G401 (cell line): ENCODE measurements around the gene MRPL9. TPM values are rescaled to one million over a fixed set of nuclear protein-coding genes. Genes with fewer than 3 reads are reported as not detected.
"Not testable (repeated sequence)": the region's sequence is repeated elsewhere in the genome, so short reads cannot be mapped to it uniquely, and the experiment has no call there.

ENCODE experiments used
- DNase-seq: peaks from one replicate; pipeline ENCODE4 v3.0.0-alpha.2; 2015; ENCODE audit warnings: low spot score
- in situ Hi-C: cut with HindIII; loops from 2 replicates; pipeline ENCODE4 v1.10.0; 2016; ENCODE audit warnings: low sequenced_read_pairs, mixed read lengths
- total RNA-seq: library from RNA; depleted of rRNA; stranded (reverse); fragments of >200 nt; shearing (Covaris generic); gene quantifications from 2 replicates; pipeline ENCODE4 v1.2.3, GENCODE V29; 2014

MRPL9 gene
- total RNA-seq, 1 experiment from 2014 or later, result 173 TPM

DNA sequence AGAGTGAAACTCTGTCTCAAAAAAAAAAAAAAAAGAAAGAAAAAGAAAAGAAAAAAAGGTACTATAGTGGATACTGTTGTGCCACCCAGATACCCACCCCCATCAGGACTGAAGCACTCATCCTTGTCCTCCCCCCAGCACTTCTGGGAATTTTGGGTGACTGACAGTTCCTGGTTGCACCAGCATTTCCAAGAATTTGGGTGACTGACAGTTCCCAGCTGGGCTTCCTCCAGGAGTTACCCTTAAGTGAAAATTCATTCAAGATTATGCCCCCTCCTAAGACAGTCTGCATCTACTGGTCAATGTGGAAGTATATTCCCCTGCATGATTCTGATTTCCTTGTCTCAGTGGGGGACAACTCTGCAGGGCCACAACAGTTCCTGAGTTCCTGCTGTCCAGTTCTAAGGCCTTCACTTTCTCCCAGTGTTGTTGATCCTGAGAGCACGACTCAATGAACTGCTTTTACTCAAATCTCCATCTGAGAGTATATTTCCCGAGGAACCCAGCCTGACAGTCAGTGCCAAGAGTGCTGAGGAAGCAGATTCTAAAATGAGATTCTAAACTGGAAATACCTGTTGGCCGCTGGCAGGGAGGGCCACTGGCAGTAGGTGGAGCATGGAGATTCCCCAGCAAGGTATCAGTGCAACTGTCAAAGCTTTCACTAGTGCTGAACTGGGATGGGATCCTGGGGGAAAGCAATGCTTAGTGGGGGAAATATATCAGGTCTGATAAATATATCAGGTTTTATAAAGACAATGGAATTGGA, 23.5 kb downstream of the MRPL9 start:
- DNase-seq, result no peak
- in situ Hi-C loops, result no loop called here

DNA sequence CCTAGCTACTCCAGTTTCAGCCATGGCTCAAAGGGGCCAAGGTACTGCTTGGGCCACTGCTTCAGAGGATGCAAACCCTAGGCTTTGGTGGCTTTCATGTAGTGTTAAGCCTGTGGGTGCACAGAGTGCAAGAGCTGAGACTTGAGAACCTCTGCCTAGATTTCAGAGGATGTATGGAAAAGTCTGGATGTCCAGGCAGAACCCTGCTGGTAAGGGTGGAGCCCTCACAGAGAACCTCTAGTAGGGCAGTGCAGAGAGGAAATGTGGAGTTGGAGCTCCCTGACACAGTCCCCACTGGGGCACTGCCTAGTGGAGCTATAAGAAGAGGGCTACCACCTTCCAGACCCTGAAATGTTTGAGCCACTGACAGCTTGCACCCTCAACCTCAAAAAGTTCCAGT, 25.8 kb downstream of the MRPL9 start:
- DNase-seq, result no peak
- in situ Hi-C loops, result no loop called here

DNA sequence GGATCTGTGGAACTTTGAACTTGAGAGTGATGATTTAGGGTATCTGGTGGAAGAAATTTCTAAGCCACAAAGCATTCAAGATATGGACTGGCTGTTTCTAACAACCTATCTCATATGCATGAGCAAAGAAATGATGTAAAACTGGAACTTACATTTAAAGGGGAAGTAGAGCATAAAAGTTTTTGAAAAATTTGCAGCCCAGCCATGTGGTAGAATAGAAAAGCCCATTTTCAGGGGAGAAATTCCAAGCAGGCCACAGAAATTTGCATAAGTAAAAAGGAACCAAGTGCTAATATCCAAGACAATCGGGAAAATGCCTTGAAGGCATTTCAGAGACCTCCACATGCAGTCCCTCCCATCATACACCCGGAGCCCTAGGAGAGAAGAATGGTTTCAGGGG, 26.3 kb downstream of the MRPL9 start:
- in situ Hi-C loops, result no loop called here
- DNase-seq, result no peak

DNA sequence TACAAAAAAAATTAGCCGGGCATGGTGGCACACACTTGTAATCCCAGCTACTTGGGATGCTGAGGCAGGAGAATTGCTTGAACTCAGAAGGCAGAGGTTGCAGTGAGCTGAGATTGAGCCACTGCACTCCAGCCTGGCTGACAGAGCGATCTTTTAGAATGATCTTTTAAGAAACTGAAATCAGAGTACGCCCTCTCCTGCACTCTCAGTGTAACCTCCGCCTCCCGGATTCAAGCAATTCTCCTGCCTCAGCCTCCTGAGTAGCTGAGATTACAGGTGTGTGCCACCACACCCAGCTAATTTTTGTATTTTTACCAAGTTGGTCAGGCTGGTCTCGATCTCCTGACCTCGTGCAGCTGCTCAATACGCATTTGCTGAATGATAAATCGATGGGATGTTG, 29.3 kb downstream of the MRPL9 start:
- DNase-seq, in situ Hi-C loops: not testable (repeated sequence)

DNA sequence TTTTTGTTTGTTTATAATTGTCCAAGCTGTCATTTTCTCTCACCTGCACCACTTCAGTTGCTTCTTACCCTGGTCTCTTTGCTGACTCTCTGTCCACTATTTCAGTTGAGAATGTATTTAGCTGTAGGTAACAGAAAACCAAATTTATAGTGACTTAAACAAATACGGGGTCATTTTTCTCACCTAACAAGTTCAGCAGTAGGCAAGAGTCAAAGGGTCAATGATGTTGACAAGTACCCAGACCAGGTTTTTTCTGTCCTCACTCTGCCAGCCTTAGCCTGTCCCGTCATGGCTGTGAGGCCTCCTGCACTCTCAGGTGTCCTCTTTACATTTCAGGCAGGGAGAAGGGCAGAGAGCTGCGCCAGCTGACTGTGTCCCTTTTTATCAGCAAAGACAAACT, 30.2 kb downstream of the MRPL9 start:
- in situ Hi-C loops, result no loop called here
- DNase-seq, result no peak

DNA sequence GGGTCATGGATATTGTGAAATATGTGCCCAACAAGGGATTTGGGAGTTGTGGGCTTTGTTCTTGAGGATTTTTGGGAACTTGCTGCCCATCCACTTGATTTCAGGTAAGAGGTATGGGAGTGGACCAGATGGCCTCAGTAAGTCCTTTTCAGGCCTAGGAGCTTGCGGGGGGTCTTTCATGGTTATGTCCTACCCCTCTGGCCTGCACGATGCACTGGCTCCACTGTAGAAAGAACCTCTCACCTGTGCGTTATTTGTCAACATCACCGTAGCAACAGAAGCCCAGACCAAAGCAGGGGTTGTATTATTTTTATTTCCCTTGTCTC, 33.4 kb downstream of the MRPL9 start:
- in situ Hi-C loops, result no loop called here
- DNase-seq, result peak; percentile 8

DNA sequence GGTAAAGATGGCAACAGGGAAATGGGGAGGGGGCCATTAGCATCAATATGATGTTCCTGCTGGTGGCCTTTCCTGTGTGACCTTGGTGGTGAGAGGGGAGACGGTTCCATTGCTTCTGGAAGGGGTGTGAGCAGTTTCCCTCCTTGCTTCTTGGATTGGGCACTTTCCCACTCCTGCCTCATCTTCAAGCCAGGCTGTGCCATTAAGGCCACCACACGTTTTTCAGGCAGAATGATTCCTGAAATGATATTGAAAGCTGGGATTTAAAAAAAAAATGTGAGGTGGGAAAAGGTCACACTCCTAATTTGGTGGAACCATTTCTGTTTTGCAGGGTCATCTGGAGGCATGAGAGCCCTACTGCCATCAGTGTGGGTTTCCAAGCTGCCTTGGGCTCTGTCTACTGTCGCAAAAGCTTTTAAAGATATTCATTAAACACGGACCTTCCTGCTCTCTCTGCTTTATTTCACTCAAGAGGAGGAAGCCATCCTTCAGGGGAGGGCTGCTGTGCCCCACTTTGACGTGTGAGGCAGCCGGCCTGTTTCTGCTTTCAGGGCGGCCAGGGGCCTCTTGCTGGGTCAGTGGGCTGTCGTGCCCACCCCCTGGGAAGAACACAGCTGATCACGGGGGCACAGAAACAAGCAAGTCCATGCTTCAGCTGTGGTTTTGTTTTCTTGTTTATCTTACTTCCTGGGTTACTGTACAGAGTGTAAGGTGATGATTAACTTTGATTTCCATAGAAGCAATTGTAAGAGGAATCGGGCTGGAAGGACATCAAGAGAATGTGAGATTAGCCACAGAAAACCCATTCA, 33.9 kb downstream of the MRPL9 start:
- in situ Hi-C loops, result no loop called here
- peak; percentile 10 for DNase-seq

DNA sequence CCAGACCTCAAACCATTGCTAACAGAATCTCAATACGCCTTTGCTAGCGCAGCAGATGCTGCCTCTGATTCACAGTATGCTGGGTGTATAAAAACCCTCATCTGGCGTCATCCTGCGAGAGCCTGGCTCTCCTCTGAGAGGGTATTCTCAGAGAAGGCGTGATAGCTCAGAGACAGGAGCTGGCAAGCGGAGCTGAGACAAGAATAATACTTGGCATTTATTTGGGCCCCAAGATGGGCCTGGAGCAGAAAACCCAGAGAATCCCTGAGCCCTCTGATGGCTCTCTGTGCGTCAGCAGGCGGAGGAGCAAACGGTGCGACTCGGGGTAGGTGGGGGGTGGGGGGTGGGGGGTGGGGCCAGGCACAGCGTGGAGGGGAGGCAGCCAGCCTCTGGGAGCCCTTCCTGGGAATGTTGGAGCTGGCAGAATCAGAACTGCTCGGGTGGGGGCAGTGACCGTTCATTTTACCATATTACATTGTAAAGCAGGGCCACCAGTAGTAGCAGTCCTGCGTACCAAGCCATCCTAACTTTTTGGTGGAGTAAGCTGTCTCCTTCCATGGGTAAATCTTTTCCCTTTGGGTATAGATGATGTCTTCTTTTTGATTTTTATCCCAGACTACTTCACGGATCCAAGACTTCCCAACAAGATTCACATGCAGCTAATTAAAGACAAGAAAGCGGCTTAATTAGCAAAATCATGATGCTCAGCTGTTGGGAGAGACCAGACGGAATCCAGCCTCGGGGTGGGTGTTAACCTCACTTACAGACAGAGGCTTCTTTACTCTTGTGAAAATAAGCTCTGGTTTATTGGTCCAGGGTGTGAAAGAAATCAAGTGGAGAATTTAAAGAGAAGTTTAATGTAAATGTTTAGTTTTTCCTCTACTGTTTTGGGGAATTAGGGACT, 34.9 kb downstream of the MRPL9 start:
- peak; percentile 90 for DNase-seq
- in situ Hi-C loops, result no loop called here

DNA sequence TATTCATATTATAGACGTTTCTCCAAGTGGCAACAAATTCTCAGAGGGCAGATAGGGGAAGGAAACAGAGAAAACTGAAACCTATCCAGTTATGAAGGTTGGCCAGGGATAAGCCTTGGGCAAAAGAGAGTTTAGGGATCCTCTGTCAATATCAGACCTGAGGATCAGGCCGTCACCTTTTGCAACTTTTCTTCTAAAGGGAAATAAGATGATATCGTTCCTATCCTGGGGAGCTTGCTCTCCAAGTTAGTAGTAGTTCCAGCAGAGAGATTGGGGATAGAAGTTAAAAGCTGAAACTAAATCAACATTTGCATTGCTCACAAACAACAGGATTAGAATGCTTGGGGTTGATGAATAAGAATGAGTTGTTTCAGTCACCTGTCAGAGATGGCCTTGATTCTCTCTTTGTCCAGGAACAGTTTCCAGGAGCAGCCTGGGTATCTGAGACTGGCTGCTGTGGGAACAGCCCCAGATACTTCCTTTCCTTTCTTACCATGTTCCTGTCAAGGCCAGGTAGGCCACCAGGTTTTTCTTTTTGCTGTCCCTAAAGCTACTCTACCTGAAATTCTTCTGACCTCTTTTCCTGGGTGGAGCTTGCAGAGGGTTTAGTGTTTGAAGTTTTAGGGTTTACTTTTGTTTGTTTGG, 39.4 kb downstream of the MRPL9 start:
- no peak for DNase-seq
- in situ Hi-C loops, result no loop called here

DNA sequence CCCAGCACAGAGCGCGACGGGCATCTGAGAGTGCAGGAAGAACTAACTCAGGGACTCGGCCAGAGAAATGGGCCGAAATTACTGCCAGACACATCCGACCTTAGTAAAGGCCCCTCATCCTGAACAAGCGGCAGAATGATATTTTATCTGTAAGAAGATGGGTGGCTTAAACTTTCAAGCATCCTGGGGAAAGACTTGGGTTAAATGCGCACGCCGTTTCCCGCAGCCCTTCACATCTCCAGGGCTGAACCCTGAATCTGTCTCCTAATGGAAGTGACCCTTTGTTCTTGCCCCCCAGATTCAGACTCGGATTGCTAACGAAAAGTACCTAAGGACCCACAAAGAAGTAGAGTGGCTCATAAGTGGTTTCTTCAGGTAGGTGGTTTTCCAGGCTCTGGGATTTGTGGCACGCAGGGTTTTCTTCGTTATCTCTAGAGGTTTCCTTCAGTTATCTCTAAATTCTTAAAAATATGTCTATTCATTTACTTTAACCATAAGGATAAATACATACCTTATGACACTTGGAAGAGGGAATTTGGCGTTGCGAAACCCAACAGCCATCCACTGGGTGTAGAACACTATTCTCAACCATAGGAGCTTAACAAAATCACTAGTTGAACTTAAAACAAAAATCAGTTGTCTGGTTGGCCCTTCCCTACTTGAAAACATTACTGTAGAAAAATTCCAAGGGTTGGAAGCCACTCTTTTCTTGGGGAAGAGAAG, 41.3 kb downstream of the MRPL9 start:
- in situ Hi-C loops, result no loop called here
- no peak for DNase-seq

DNA sequence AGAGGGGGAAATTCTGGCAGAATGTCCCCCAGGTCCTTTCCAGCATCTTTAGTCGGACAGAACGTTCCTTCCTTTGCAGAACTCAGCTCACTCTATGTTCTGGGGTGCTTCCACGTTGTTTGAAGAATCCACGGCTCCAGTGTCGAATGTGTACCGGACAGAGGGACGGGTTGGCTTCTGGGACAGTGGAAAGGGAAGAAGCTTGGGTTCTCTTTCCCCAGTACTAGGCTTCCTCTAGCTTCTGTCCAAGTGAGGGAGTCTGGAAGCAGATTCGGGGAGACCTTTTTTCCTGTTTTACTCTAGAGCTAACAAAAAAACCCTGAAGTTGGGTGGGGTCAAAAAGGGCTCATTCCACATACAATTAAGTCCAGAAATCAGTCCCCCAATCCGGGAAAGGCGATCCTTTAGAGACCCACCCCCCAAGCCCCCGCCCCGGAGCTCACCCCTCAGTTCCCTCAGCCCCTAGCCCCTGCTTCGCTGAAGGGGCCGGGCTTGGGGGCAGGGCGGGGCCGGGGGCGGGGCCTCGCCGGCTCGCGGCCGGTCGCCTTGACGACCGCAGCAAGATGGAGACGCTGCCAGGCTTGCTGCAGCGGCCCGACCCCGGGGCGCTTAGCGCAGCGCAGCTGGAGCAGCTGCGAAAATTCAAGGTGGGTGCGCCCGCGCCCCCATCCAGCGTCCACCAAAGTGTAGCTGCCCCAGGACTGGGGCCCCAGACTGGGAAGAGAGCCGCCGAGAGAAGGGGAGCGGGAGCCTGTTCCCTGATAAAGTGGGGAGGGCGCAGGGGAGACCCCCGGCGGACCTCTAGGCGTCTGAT, 42.1 kb downstream of the MRPL9 start, which contains the start of gene RIIAD1:
Gene RIIAD1, plus strand, starts transcription at position 549 of the 814 bp plus-strand sequence. Its CDS starts 15 bp downstream, at position 564.
- in situ Hi-C loops, result no loop called here
- DNase-seq, result peak; percentile 55

DNA sequence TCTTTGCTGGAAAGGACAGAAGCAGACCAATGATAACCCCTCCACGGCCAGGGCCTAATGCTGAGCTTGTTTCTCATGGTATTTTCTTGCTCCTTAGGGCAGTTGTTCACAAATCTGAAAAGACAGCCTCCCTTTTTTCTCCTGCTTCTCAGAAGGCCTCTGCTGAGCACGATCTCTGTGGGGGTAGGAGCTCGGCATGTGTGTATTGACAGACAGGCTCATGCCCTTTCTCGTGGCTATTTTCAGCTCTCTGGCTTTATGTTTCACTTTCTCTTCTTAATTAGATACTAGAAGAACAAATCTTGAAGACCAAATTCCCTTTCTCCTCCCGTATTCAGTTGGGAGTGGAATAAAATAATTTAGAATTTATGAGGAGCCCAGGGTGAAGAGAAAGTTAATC, 42.7 kb downstream of the MRPL9 start:
- in situ Hi-C loops, result no loop called here
- peak; percentile 55 for DNase-seq

DNA sequence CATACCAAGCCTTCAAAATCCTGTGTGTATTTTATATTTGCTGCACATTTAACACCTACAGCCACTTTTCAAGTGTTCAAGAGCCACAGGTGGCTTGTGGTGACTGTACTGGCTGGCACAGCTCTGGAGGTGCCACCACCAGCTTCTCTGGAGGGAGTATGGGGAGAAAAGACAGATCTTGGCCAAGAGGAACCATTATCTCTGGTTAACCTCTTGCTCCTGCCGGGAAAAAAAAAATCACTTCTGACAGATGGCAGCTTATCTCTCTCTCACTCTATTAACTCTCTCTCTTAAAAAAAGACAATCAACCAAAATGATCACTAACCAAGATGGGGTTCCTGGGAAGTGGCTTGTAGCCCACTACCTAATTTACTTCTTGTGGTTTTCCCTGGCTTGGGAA, 43.2 kb downstream of the MRPL9 start:
- DNase-seq, result no peak
- in situ Hi-C loops, result no loop called here

DNA sequence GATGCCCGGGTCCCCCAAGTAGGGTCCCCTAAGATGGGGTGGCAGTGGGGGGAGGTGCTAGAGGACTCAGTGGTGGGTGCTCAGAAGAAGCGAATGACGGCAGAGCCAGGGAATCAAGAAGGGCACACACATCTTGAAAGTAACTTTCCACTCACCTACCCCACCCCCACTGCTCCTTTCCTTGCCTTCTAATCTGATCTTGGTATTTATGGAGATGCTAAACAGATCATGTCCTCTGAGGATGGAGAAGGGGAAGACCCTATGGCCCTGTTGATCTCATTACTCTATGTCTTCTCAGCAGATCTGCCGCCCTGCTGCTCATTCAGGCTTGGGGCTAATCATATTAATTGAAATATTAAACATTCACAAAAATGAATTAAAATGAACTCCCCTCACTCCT, 44.6 kb downstream of the MRPL9 start:
- in situ Hi-C loops, result no loop called here
- no peak for DNase-seq

DNA sequence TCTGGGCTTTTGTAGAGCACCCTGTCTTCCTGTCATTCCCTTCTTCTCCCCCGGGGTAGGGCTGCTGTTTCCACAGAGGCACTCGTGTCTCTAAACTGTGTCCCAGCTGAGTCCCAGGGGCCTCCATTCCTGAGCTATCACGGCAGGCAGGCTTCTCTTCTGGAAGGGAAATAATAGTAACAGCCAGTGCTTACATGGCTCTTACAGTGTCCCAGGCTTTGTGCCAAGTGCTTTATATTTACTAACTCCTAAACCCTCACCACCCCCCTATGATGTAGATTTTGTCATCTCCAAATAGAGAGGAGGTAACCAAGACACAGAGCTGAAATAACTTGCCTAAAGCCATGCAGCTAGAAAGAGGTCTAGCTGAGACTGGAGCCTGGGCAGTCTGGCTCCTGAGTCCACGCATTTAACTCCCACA, 45.3 kb downstream of the MRPL9 start:
- in situ Hi-C loops, result no loop called here
- peak; percentile 46 for DNase-seq

DNA sequence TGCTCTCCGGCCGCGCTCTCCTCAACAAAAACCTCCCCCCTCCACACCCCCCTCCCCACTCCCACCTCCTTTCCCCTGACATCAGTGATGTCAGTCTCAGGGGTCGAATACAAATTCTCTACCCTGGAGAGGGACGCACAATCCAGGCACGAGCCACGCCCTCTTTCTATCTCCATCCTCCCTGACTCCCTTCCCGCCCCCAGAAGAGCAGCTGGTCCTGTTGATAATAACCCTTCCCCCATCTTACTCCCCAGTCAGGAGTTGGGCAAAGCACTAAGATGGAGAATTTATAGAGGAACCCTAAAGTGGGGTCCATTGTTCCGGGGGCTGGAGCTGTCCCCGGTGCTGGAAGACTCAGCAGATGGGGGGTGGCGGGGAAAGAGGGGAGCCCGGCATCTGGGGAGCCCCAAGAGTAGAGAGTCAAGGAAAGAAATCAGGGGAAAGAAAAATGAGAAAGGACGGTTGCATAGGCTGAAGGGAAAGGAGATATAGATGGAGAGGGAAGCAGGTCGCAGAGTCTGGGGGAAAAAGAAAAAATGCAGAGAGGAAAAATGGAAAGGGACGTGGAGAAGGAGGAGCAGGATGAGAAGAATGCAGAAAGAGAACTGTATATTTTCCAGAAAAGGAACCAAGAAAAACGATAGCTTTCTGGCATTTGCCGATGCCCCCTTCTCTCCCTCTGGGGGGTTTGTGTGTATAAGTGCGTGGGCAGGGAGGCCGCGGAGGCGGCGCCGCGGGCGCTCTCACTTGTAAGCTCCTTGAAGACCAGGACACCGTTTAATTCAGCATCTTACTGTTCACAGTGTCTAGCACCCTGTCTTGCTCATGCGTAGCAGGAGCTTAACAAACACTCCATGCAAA, 46.3 kb downstream of the MRPL9 start, which contains the start of gene CELF3:
Gene CELF3, minus strand, starts transcription at position 33 of the 861 bp plus-strand sequence. CDS start 783 bp downstream, outside the sequence.
- in situ Hi-C loops, result no loop called here
- peak; percentile 99 for DNase-seq

DNA sequence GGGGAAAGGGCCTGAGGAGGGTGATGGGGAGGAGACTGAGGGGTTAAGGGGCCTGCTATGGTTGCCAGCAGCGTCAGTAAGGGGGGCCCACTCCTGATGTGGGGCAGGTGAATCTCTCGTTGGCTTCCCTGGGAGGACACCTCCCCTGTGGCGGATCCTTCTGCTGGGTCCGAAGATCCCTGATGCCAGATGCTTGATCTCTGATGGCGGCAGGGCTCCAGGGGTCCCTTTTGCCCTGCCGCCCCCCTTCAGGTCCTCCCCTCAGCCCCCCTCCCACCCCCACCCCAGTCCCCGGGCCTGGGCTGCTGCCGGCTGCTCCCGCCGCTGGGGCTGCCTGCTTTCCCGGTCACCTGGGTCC, 46.9 kb downstream of the MRPL9 start:
- DNase-seq, result no peak
- in situ Hi-C loops, result no loop called here
